Measurements from ENCODE around the gene HDAC6. TPM values are rescaled to one million over a fixed set of nuclear protein-coding genes. Genes with fewer than 3 reads are reported as not detected.

The HDAC6 gene
- total RNA-seq (2021; ENCODE audit: unreplicated experiment) (79.9 TPM), Bru-seq, nascent RNA (percentile 59 among the genes with signal in this experiment), BruChase-seq, experiment 1, labeled RNA remaining after a 6-hour chase (percentile 81 among the genes with signal in this experiment), BruChase-seq, experiment 2, labeled RNA remaining after a 2-hour chase (percentile 73 among the genes with signal in this experiment)
- polyA plus RNA-seq (2012), result 76.5 and 83.1 TPM in 2 replicates
- long read RNA-seq, full-length matches to known transcripts, result 25 of 73 reads
- long read RNA-seq, partial matches to known transcripts, result 30 of 73 reads
- long read RNA-seq, other reads (novel, unspliced or antisense), result 18 of 73 reads

DNA sequence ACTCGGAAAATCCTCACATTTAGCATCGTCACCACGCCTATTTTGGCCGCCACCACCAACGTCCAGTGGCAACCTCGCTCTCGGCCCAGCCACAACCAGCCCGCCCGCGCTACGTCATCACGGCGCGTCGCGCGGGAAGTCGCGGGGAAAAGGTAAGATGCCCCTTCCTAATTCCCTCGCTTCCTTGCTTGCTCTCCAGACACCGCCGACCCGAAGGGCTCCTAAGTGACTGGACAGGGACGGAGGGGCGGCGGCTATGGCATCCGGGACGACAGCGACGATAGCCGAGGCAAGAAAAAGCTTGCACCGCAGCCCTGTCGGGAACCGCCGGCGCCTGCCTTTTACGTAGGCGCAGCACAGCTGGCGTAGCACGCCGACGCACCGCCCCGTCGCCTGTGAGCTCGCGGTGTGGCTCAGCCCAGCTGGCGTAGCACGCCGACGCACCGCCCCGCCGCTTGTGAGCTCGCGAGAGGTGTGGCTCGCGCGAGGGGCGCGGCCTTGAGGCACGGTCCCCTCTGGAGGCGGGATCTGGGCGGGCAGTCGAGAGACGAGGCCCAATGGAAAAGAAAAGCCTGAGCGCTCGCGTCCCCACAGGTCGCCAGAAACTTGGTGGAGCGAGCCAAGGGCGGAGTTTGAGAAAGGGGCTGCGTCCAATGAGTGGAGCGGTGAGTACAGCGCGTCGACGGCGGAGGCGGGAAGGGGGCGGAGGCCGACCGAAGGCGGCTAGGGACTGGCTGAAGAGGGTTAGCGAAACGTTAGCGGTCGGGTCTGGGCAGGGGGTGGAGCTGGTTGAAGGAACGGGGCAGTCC lies at the start of gene HDAC6:
Gene HDAC6 (plus strand): TSS at position 788 of the 809 bp plus-strand sequence. CDS start 626 bp downstream, outside the sequence.
- H3K27ac ChIP-seq (ENCODE audit: low read depth, low read length), result peak within 1 kb of the TSS; percentile 80
- no peaks in the 10 kb centered on the region for H3K9me2 ChIP-seq (ENCODE audit: insufficient read depth)
- H3K4me1 ChIP-seq (ENCODE audit: control insufficient read depth in 1 of 2, insufficient read depth in 2 of 2, low read length in 2 of 2), result peaks cover 9 to 14% of the 10 kb centered on the region in 2 experiments; a peak in 2 of 4 replicates
- H3K9ac ChIP-seq (ENCODE audit: low read length), result peak within 1 kb of the TSS; percentile 83
- peak within 1 kb of the TSS; percentile 72 to 73 for H3K4me3 ChIP-seq (replicated peaks in 1 of 2; ENCODE audit: low read depth in 1 of 2, low read length in 2 of 2)
- peak; percentile 84 for ATAC-seq
- peak; percentile 97 for DNase-seq (ENCODE audit: low read depth, low spot score)
- peaks cover 2% of the 10 kb centered on the region; the same call in 1 of the 2 replicates for H3K79me2 ChIP-seq (ENCODE audit: insufficient read depth, low read length)
- TF ChIP-seq EZH2phosphoT487 (IDR thresholded peaks at IDR 0.05; ENCODE audit: borderline replicate concordance), result no peak
- no peak for TF ChIP-seq TCF7L2 (IDR thresholded peaks at IDR 0.05; ENCODE audit: borderline replicate concordance, extremely low read depth, insufficient read depth, insufficient read length)
- TF ChIP-seq ZBTB33 (IDR thresholded peaks at IDR 0.05; ENCODE audit: extremely low read depth, insufficient replicate concordance, low read length), result peak; percentile 92
- TF ChIP-seq EGR1 (IDR thresholded peaks at IDR 0.05; ENCODE audit: low read depth), result no peak
- TF ChIP-seq POLR2AphosphoS5 (IDR thresholded peaks at IDR 0.05; ENCODE audit: low read depth, low read length), result peak; percentile 39; the same call in 1 of the 2 replicates
- H2AFZ ChIP-seq (ENCODE audit: low read depth, low read length, poor library complexity, severe bottlenecking), result no peak within 1 kb of the TSS
- intact Hi-C loops (cut with micrococcal nuclease), result loop anchor here (10.0 kb wide), 1 partner anchor 93 kb away; the partner anchor contains the start of genes PQBP1 and TIMM17B
- ChIA-PET RAD21 (ENCODE audit: low non-redundant PET in 1 of 2, low total read pairs in 2 of 2, uncharacterized antibody in 2 of 2, unreplicated experiment in 2 of 2) (no interaction called here), POLR2A (interaction anchor here (0.6 to 2.2 kb wide), 5 partner anchors 64 to 434 kb away, joined by 3 to 7 read pairs (median 4); partner anchors contain the start of genes GRIPAP1, PQBP1, SUV39H1 and TIMM17B), CTCF (no interaction called here)
- no peaks in the 10 kb centered on the region for H3K9me3 ChIP-seq (ENCODE audit: control insufficient read depth in 1 of 2, insufficient read depth in 1 of 2, low read depth in 1 of 2, low read length in 2 of 2)
- H3K4me2 ChIP-seq (ENCODE audit: low read length), result peak within 1 kb of the TSS; percentile 84
- BruUV-seq (replicated peaks), result no TSS peak
- H4K20me1 ChIP-seq (ENCODE audit: insufficient read depth), result no peaks in the 10 kb centered on the region
- H3K27me3 ChIP-seq (ENCODE audit: insufficient read depth, low read length), result no peaks in the 10 kb centered on the region
- H3K36me3 ChIP-seq (ENCODE audit: control insufficient read depth in 1 of 2, insufficient read depth in 2 of 2, low read length in 2 of 2), result no peaks in the 10 kb centered on the region; a peak in 2 of 4 replicates
